ENCODE data around the gene PTTG1IP. TPM values are rescaled to one million over a fixed set of nuclear protein-coding genes. Genes with fewer than 3 reads are reported as not detected.
A peak's percentile ranks its signal among the peaks of the same experiment; 100 is the strongest.

PTTG1IP gene
- total RNA-seq, 2 donors from 2014 or later, result 216 to 244 TPM

GRCh38 chr21:44818640-44819011 is 54.9 kb downstream of the PTTG1IP start:
- H3K36me3 ChIP-seq, result no peaks in the 10 kb centered on the region
- H3K4me1 ChIP-seq (replicated peaks), result peaks cover 2% of the 10 kb centered on the region
- no peaks in the 10 kb centered on the region for H3K9me3 ChIP-seq
- 55% methylated on average over 37 of the region's 37 CpGs for WGBS
- H3K27ac ChIP-seq, result peak overlapping the region; percentile 83 to 88
- DNase-seq (ENCODE audit: low spot score), result no peak
- no peaks in the 10 kb centered on the region for H3K27me3 ChIP-seq (replicated peaks; ENCODE audit: insufficient read depth)
- peak overlapping the region; percentile 83 to 85 for H3K4me3 ChIP-seq
- intact Hi-C loops (cut with DNase I), result loop anchor here (5.0 kb wide), 1 partner anchor 54 kb away; the partner anchor contains the start of gene PTTG1IP
- TF ChIP-seq POLR2A (IDR thresholded peaks at IDR 0.05) (no peak), CTCF (IDR thresholded peaks at IDR 0.05) (no peak), POLR2AphosphoS5 (IDR thresholded peaks at IDR 0.05) (no peak)

DNA sequence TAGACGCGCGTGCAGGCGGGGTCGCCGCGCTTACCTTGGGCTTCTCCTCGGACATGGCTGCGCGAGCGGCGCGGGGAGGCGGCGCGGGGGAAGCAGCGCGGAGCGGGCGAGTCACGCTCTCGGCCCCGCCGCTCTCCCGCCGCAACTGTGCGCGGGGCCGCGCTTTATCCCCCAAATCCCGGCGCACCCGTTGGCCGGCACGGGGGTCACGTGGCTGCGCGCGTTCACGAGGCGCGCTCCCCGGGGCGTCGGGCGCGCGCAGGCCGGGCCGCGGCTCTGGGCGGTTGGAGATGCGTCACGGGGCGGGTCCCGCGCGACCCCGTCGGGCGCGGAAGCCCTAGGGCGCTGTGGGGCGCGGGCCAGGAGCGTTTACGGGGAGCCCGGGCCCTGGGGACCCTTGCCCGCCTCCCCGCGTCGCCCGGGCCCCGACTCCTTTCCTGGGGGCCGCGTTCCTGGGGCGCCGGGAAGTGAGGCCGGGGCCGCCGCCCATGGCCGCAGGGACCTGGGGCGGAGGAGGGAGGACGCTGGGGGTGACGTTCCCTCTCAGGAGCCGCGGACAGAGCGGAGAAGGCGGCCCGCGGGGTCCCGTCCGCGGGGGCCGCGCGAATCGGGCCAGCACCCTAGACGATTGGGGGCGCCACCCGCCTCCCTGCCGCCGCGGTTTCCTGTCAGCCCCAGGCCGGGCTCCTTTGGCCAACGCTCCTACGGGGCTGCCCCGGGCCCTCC is 55.4 kb downstream of the PTTG1IP start, which contains the start of gene SUMO3:
TSS of gene SUMO3 (minus strand) at position 149 of the 726 bp plus-strand sequence. CDS start at position 55, 94 bp downstream.
- Histone ChIP-seq H3K9me3 (no peaks in the 10 kb centered on the region), H3K27me3 (replicated peaks; ENCODE audit: insufficient read depth) (no peaks in the 10 kb centered on the region), H3K4me1 (replicated peaks) (peaks cover 2% of the 10 kb centered on the region), H3K36me3 (no peaks in the 10 kb centered on the region), H3K27ac (peak within 1 kb of the TSS; percentile 83 to 88), H3K4me3 (peak within 1 kb of the TSS; percentile 83 to 85)
- TF ChIP-seq POLR2AphosphoS5 (IDR thresholded peaks at IDR 0.05) (no peak), POLR2A (IDR thresholded peaks at IDR 0.05) (peak; percentile 80), CTCF (IDR thresholded peaks at IDR 0.05) (peak in 2 of 4 experiments; percentile 23)
- WGBS, result 3% methylated on average over 28 of the region's 108 CpGs
- peak; percentile 72 for DNase-seq (ENCODE audit: low spot score)
- intact Hi-C loops (cut with DNase I), result loop anchor here (2.0 to 5.0 kb wide), 2 partner anchors 15 to 54 kb away; partner anchors contain the start of gene PTTG1IP

GRCh38 chr21:44817506-44817880 is 56.0 kb downstream of the PTTG1IP start:
- Histone ChIP-seq H3K4me3 (peak overlapping the region; percentile 83 to 85), H3K27me3 (replicated peaks; ENCODE audit: insufficient read depth) (no peaks in the 10 kb centered on the region), H3K4me1 (replicated peaks) (peaks cover 2% of the 10 kb centered on the region), H3K27ac (peak overlapping the region; percentile 83 to 88), H3K9me3 (no peaks in the 10 kb centered on the region), H3K36me3 (no peaks in the 10 kb centered on the region)
- peak; percentile 91 for DNase-seq (ENCODE audit: low spot score)
- WGBS, result no CpG with 5 or more reads among the region's 43 CpGs
- TF ChIP-seq POLR2A (IDR thresholded peaks at IDR 0.05) (peak; percentile 34), POLR2AphosphoS5 (IDR thresholded peaks at IDR 0.05) (peak; percentile 22), CTCF (IDR thresholded peaks at IDR 0.05) (no peak)
- intact Hi-C loops (cut with DNase I), result loop anchor here (2.0 to 5.0 kb wide), 2 partner anchors 15 to 55 kb away; partner anchors contain the start of gene PTTG1IP

GRCh38 chr21:44816761-44817505 is 56.6 kb downstream of the PTTG1IP start:
- 62% methylated on average over 54 of the region's 57 CpGs for WGBS
- DNase-seq (ENCODE audit: low spot score), result no peak
- H3K9me3 ChIP-seq, result no peaks in the 10 kb centered on the region
- TF ChIP-seq POLR2A (IDR thresholded peaks at IDR 0.05) (no peak), CTCF (IDR thresholded peaks at IDR 0.05) (no peak), POLR2AphosphoS5 (IDR thresholded peaks at IDR 0.05) (no peak)
- peaks cover 2% of the 10 kb centered on the region for H3K4me1 ChIP-seq (replicated peaks)
- peak overlapping the region; percentile 83 to 85 for H3K4me3 ChIP-seq
- no peaks in the 10 kb centered on the region for H3K27me3 ChIP-seq (replicated peaks; ENCODE audit: insufficient read depth)
- intact Hi-C loops (cut with DNase I), result loop anchor here (2.0 to 5.0 kb wide), 2 partner anchors 14 to 55 kb away; partner anchors contain the start of gene PTTG1IP
- peak overlapping the region; percentile 14 to 83 for H3K27ac ChIP-seq
- no peaks in the 10 kb centered on the region for H3K36me3 ChIP-seq

Measured in prostate gland (tissue), 2 donors.